CD14-positive monocyte (primary cell): Measurements from ENCODE around the gene MAD1L1. TPM values are rescaled to one million over a fixed set of nuclear protein-coding genes. Genes with fewer than 3 reads are reported as not detected.
"Not testable (repeated sequence)": the region's sequence is repeated elsewhere in the genome, so short reads cannot be mapped to it uniquely, and the experiment has no call there.

Experiments
- DNase-seq, 3 donors: peaks; one replicate each; pipeline ENCODE4 v3.0.0-alpha.2; 2011 to 2022
- H2AFZ ChIP-seq: 2 replicates; pipeline ENCODE4 v1.6.0; 2012; ENCODE audit warnings: mild to moderate bottlenecking, low read depth, low read length, inconsistent platforms; ENCODE audit not compliant: insufficient read depth, poor library complexity, severe bottlenecking
- H3K27ac ChIP-seq, 2 donors: 1 replicate in 1 of 2; 2 replicates in 1 of 2; pipeline ENCODE4 v1.5.1; 2012 to 2013; ENCODE audit warnings: low read length in 2 of 2, control low read depth in 1 of 2, inconsistent platforms in 1 of 2, low read depth in 1 of 2, mild to moderate bottlenecking in 1 of 2
- H3K27me3 ChIP-seq, 2 donors: one replicate each; pipeline versions ENCODE4 v1.6.0 to v1.6.1; 2011 to 2013; ENCODE audit warnings: low read length in 2 of 2; ENCODE audit not compliant: control insufficient read depth in 2 of 2, insufficient read depth in 2 of 2
- H3K36me3 ChIP-seq, 2 donors: replicated peaks in 1 of 2; 1 replicate in 1 of 2; 2 replicates in 1 of 2; pipeline versions ENCODE4 v1.5.1 to v1.6.1; 2012 to 2013; ENCODE audit warnings: low read length in 2 of 2, control low read depth in 1 of 2, inconsistent platforms in 1 of 2, mild to moderate bottlenecking in 1 of 2; ENCODE audit not compliant: insufficient read depth in 2 of 2, control insufficient read depth in 1 of 2
- H3K4me1 ChIP-seq, 2 donors: 1 replicate in 1 of 2; 2 replicates in 1 of 2; pipeline versions ENCODE4 v1.5.1 to v1.6.1; 2012 to 2013; ENCODE audit warnings: low read length in 2 of 2, control low read depth in 1 of 2, inconsistent platforms in 1 of 2, mild to moderate bottlenecking in 1 of 2, moderate library complexity in 1 of 2; ENCODE audit not compliant: insufficient read depth in 2 of 2, control insufficient read depth in 1 of 2
- H3K4me2 ChIP-seq: replicated peaks from 2 replicates; pipeline ENCODE3; 2012; ENCODE audit warnings: low read length, moderate library complexity, mild to moderate bottlenecking; ENCODE audit not compliant: poor library complexity, severe bottlenecking; ENCODE audit errors: extremely low read depth
- H3K4me3 ChIP-seq, 3 experiments: fragments of 200-600 bp in 1 of 3; sonication (generic) in 1 of 3; replicated peaks in 1 of 3; 1 replicate in 2 of 3; 2 replicates in 1 of 3; pipeline ENCODE4 v1.5.1; 2011 to 2013; ENCODE audit warnings: low read length in 3 of 3, mild to moderate bottlenecking in 3 of 3, control low read depth in 2 of 3, low read depth in 2 of 3, inconsistent platforms in 1 of 3, moderate library complexity in 1 of 3
- H3K79me2 ChIP-seq: 2 replicates; pipeline ENCODE4 v1.6.0; 2012; ENCODE audit warnings: mild to moderate bottlenecking, control low read depth, inconsistent platforms, low read length, moderate library complexity; ENCODE audit not compliant: insufficient read depth
- H3K9ac ChIP-seq: 2 replicates; pipeline ENCODE4 v1.6.0; 2017; ENCODE audit warnings: low read length, mild to moderate bottlenecking; ENCODE audit not compliant: insufficient read depth, poor library complexity, severe bottlenecking
- H3K9me3 ChIP-seq, 2 donors: replicated peaks in 1 of 2; 1 replicate in 1 of 2; 2 replicates in 1 of 2; pipeline versions ENCODE4 v1.5.1 to v1.6.1; 2012 to 2013; ENCODE audit warnings: low read length in 2 of 2, control low read depth in 1 of 2; ENCODE audit not compliant: control insufficient read depth in 1 of 2, insufficient read depth in 1 of 2
- H4K20me1 ChIP-seq: 2 replicates; pipeline ENCODE4 v1.6.0; 2012; ENCODE audit warnings: mild to moderate bottlenecking, low read length, control low read depth, moderate library complexity; ENCODE audit not compliant: insufficient read depth
- H3K27ac Mint-ChIP-seq, 7 donors: one replicate each; pipeline ENCODE4 v1.8.0; 2020; ENCODE audit warnings: mild to moderate bottlenecking in 7 of 7, mixed read lengths in 7 of 7, moderate library complexity in 6 of 7, inconsistent platforms in 2 of 7
- H3K27me3 Mint-ChIP-seq, 3 donors: one replicate each; pipeline ENCODE4 v1.8.0; 2021 to 2022; ENCODE audit warnings: low read depth in 3 of 3, mild to moderate bottlenecking in 3 of 3, mixed read lengths in 3 of 3, moderate library complexity in 3 of 3, inconsistent platforms in 1 of 3
- H3K36me3 Mint-ChIP-seq, 2 donors: one replicate each; pipeline ENCODE4 v1.8.0; 2020; ENCODE audit warnings: mixed read lengths in 2 of 2, inconsistent platforms in 1 of 2, mild to moderate bottlenecking in 1 of 2
- H3K4me1 Mint-ChIP-seq: one replicate; pipeline ENCODE4 v1.8.0; 2020; ENCODE audit warnings: mild to moderate bottlenecking, mixed read lengths
- H3K4me3 Mint-ChIP-seq, 2 donors: one replicate each; pipeline ENCODE4 v1.8.0; 2020; ENCODE audit warnings: mild to moderate bottlenecking in 2 of 2, mixed read lengths in 2 of 2, moderate library complexity in 1 of 2
- H3K9me3 Mint-ChIP-seq, 7 donors: one replicate each; pipeline ENCODE4 v1.8.0; 2020 to 2022; ENCODE audit warnings: mixed read lengths in 7 of 7, mild to moderate bottlenecking in 6 of 7, moderate library complexity in 6 of 7, inconsistent platforms in 2 of 7
- WGBS: methylation state at CpG from one replicate; pipeline ENCODE4 v1.1.5; 2013; ENCODE audit warnings: missing lambda C conversion rate; ENCODE audit not compliant: insufficient coverage; 5-methylcytosine and 5-hydroxymethylcytosine counted together
- intact Hi-C, 2 donors: fragments of 100-400 bp; cut with micrococcal nuclease; formaldehyde crosslinking; loops; one replicate each; pipeline versions ENCODE4 v1.15.0 to v1.15.1; 2023
- polyA plus RNA-seq, 3 donors: library from polyadenylated mRNA; depleted of rRNA in 1 of 3; unstranded in 2 of 3; stranded (reverse) in 1 of 3; fragments of 300-500 nt in 2 of 3; fragments of >200 nt in 1 of 3; fragmentation: Illumina TruSeq in 2 of 3; gene quantifications; 1 replicate in 2 of 3; 2 replicates in 1 of 3; pipeline ENCODE4 v1.2.3, GENCODE V29; 2012 to 2021
- TF ChIP-seq, protein P1 (sequence below): fragments of 200-600 bp; IDR thresholded peaks from one replicate; pipeline ENCODE4 v1.8.0; 2022; ENCODE audit warnings: antibody characterized with exemption, mild to moderate bottlenecking

Gene MAD1L1
- polyA plus RNA-seq, 3 donors: 22.0 to 39.4 (median 33.2) TPM

DNA sequence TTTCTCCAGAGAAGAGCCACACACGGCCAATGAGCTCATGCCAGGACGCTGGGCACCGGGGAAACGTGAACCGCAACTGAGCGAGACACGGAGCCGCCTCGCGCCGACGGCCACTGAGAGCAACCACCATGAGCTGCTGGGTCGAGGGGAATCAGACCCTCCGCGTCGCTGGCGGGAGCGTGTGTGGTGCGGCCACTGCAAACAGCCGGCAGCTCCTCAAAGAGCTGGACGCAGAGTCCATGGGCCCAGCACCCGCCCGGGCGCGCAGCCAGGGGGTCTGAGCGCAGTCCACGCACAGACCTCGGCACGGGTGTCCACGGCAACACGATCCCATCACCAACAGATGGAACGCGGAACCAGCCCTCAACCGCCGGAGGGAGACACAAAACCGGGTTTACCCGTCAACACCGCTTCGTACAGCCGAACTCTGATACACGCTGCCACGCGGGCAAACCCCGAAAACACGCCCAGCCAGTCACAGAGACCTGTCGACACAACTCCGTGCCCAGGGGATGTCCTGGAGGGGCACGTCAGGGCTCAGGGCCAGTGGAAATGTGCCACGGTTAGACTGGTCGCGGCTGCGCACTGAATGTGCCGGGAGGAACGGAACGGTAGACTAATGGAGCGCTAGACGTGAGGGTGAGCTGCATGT is 415.6 kb downstream of the MAD1L1 start:
- Mint-ChIP-seq H3K27me3 (peaks cover 6 to 18% (median 11%) of the 10 kb centered on the region in 3 donors), H3K36me3 (peaks cover 9 to 16% of the 10 kb centered on the region in 2 donors), H3K4me3 (no peak overlapping the region), H3K4me1 (peaks cover 19% of the 10 kb centered on the region), H3K27ac (no peak overlapping the region), H3K9me3 (peaks cover 0 to 3% (median 0%) of the 10 kb centered on the region in 7 donors)
- H3K4me3 ChIP-seq: no peak overlapping the region
- peaks cover 5 to 9% of the 10 kb centered on the region in 2 donors for H3K36me3 ChIP-seq
- intact Hi-C loops: no loop called here
- H3K27me3 ChIP-seq: peaks cover 0 to 3% of the 10 kb centered on the region in 2 donors
- H2AFZ ChIP-seq: no peak overlapping the region
- no peak overlapping the region for H3K27ac ChIP-seq
- no peaks in the 10 kb centered on the region for H3K79me2 ChIP-seq
- H3K4me2 ChIP-seq: no peak overlapping the region
- no peak for DNase-seq
- H3K9me3 ChIP-seq: no peaks in the 10 kb centered on the region
- peaks cover 3 to 10% of the 10 kb centered on the region in 2 donors for H3K4me1 ChIP-seq
- H3K9ac ChIP-seq: no peak overlapping the region
- 97% methylated on average over 57 of the region's 57 CpGs for WGBS
- TF ChIP-seq, protein P1, sequence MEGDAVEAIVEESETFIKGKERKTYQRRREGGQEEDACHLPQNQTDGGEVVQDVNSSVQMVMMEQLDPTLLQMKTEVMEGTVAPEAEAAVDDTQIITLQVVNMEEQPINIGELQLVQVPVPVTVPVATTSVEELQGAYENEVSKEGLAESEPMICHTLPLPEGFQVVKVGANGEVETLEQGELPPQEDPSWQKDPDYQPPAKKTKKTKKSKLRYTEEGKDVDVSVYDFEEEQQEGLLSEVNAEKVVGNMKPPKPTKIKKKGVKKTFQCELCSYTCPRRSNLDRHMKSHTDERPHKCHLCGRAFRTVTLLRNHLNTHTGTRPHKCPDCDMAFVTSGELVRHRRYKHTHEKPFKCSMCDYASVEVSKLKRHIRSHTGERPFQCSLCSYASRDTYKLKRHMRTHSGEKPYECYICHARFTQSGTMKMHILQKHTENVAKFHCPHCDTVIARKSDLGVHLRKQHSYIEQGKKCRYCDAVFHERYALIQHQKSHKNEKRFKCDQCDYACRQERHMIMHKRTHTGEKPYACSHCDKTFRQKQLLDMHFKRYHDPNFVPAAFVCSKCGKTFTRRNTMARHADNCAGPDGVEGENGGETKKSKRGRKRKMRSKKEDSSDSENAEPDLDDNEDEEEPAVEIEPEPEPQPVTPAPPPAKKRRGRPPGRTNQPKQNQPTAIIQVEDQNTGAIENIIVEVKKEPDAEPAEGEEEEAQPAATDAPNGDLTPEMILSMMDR: no peak
- peaks cover 54% of the 10 kb centered on the region for H4K20me1 ChIP-seq

- H3K36me3 ChIP-seq, H3K79me2 ChIP-seq, H3K9me3 ChIP-seq, DNase-seq, H3K27me3 ChIP-seq, H2AFZ ChIP-seq, H3K4me2 ChIP-seq, H3K27ac Mint-ChIP-seq, H3K9me3 Mint-ChIP-seq, H3K4me1 ChIP-seq, H3K4me3 Mint-ChIP-seq, H3K9ac ChIP-seq, H3K4me3 ChIP-seq, intact Hi-C loops, H3K27ac ChIP-seq: not testable (repeated sequence)
- H3K36me3 Mint-ChIP-seq: peaks cover 9 to 11% of the 10 kb centered on the region in 2 donors
- H3K27me3 Mint-ChIP-seq: peaks cover 6 to 18% (median 15%) of the 10 kb centered on the region in 3 donors
- H4K20me1 ChIP-seq: peaks cover 48% of the 10 kb centered on the region
- peaks cover 20% of the 10 kb centered on the region for H3K4me1 Mint-ChIP-seq
- WGBS: 90% methylated on average over 2 of the region's 7 CpGs
Observed at GRCh38 chr7:1816451-1816850, 416.3 kb downstream of the MAD1L1 start.

- H3K36me3 ChIP-seq, H3K79me2 ChIP-seq, H3K4me2 ChIP-seq, H3K27ac Mint-ChIP-seq, H2AFZ ChIP-seq, DNase-seq, H3K9me3 Mint-ChIP-seq, H3K4me1 ChIP-seq, H3K9me3 ChIP-seq, H3K4me3 Mint-ChIP-seq, H3K27ac ChIP-seq, H3K9ac ChIP-seq, H3K4me3 ChIP-seq, intact Hi-C loops, H3K27me3 ChIP-seq, H3K36me3 Mint-ChIP-seq: not testable (repeated sequence)
- H4K20me1 ChIP-seq: peaks cover 46% of the 10 kb centered on the region
- Mint-ChIP-seq H3K4me1 (peaks cover 26% of the 10 kb centered on the region), H3K27me3 (peaks cover 8 to 16% (median 15%) of the 10 kb centered on the region in 3 donors)
- WGBS: 91% methylated on average over 29 of the region's 36 CpGs
Observed at GRCh38 chr7:1815551-1816281, 417.0 kb downstream of the MAD1L1 start.
